HepG2 (cell line): ENCODE measurements around the gene SAPCD2. TPM values are rescaled to one million over a fixed set of nuclear protein-coding genes. Genes with fewer than 3 reads are reported as not detected.
A peak's percentile ranks its signal among the peaks of the same experiment; 100 is the strongest.

ENCODE experiments used
- NFRKB ChIP-seq: fragments of 450-650 bp; IDR thresholded peaks from 2 replicates; pipeline ENCODE4 v1.6.1; 2017
- NPAS2 ChIP-seq: sonication (generic); formaldehyde crosslinking; IDR thresholded peaks from 2 replicates; pipeline ENCODE4 v1.8.0; 2022; ENCODE audit warnings: mild to moderate bottlenecking, missing genetic modification reagents, borderline replicate concordance
- PHF5A ChIP-seq: IDR thresholded peaks from one replicate; pipeline ENCODE4 v1.6.1; 2018; ENCODE audit warnings: low read depth, missing genetic modification reagents; ENCODE audit not compliant: unreplicated experiment
- PITX1 ChIP-seq: sonication (generic); formaldehyde crosslinking; IDR thresholded peaks from 2 replicates; pipeline ENCODE4 v1.5.1; 2020; ENCODE audit warnings: mild to moderate bottlenecking, missing genetic modification reagents
- PLRG1 ChIP-seq: fragments of 450-650 bp; conservative IDR thresholded peaks from 2 replicates; pipeline ENCODE4 v1.6.1; 2016
- SMAD9 ChIP-seq: sonication (generic); formaldehyde crosslinking; IDR thresholded peaks from 2 replicates; pipeline ENCODE4 v1.5.1; 2020; ENCODE audit warnings: mild to moderate bottlenecking, missing genetic modification reagents
- TBX3 ChIP-seq: fragments of 450-650 bp; IDR thresholded peaks from 2 replicates; pipeline ENCODE4 v1.6.1; 2017; ENCODE audit warnings: antibody characterized with exemption, mild to moderate bottlenecking, inconsistent platforms, borderline replicate concordance
- TFAP4 ChIP-seq: sonication (generic); IDR thresholded peaks from 2 replicates; pipeline ENCODE4 v1.6.1; 2016; ENCODE audit warnings: low read depth, borderline replicate concordance
- YY1 ChIP-seq: IDR thresholded peaks from 2 replicates; pipeline ENCODE4 v1.6.1; 2011; ENCODE audit warnings: low read length, low read depth, moderate library complexity, mild to moderate bottlenecking; ENCODE audit not compliant: insufficient read depth, insufficient replicate concordance
- ZBTB38 ChIP-seq: sonication (generic); formaldehyde crosslinking; IDR thresholded peaks from 2 replicates; pipeline ENCODE4 v1.5.1; 2020; ENCODE audit warnings: mild to moderate bottlenecking, missing genetic modification reagents
- ZNF563 ChIP-seq: sonication (generic); formaldehyde crosslinking; IDR thresholded peaks from 2 replicates; pipeline ENCODE4 v1.8.0; 2022; ENCODE audit warnings: mild to moderate bottlenecking, moderate library complexity, missing genetic modification reagents
- ZNF83 ChIP-seq: sonication (generic); formaldehyde crosslinking; IDR thresholded peaks from 2 replicates; pipeline ENCODE4 v1.4.0; 2020; ENCODE audit warnings: missing genetic modification reagents, mild to moderate bottlenecking, borderline replicate concordance
- polyA plus RNA-seq, 8 experiments: library from polyadenylated mRNA; depleted of rRNA in 3 of 8; stranded (reverse) in 7 of 8; unstranded in 1 of 8; fragments of >200 nt; fragmentation: Illumina TruSeq in 4 of 8; extraction: Trizol in 4 of 8; gene quantifications; 2 replicates each; pipeline versions ENCODE4 v1.2.1 to v1.2.3, GENCODE V29; 2011 to 2016; ENCODE audit warnings: low read depth in 4 of 8, missing spikeins in 1 of 8, mixed read lengths in 1 of 8; ENCODE audit not compliant: insufficient read depth in 1 of 8
- total RNA-seq, 5 experiments: library from RNA; depleted of rRNA; stranded (reverse); fragments of >200 nt; fragmentation: Illumina TruSeq; extraction: Trizol; gene quantifications; 2 replicates each; pipeline ENCODE4 v1.2.3, GENCODE V29; 2016; ENCODE audit warnings: low read depth in 1 of 5
- TF ChIP-seq, protein P1 (sequence below): sonication (generic); formaldehyde crosslinking; IDR thresholded peaks from 2 replicates; pipeline ENCODE4 v1.5.0; 2020; ENCODE audit warnings: mild to moderate bottlenecking, missing genetic modification reagents, borderline replicate concordance
- TF ChIP-seq, protein P2 (sequence below): sonication (generic); formaldehyde crosslinking; IDR thresholded peaks from 2 replicates; pipeline ENCODE4 v1.5.0; 2020; ENCODE audit warnings: mild to moderate bottlenecking, missing genetic modification reagents, borderline replicate concordance

Gene SAPCD2
- total and polyA plus RNA-seq, 2 of the 13 experiments (the other 11 are each of a cell fraction or from before 2014, with no cell fraction given) = 21.9 to 42.8 TPM

GRCh38 chr9:137083394-137084004 is 13.1 kb upstream of the SAPCD2 start (continued):
- TF ChIP-seq TFAP4 (peak; percentile 58; the same call in 1 of the 2 replicates), ZNF563 (CRISPR knock-in tag) (no peak), YY1 (no peak), PLRG1 (no peak), SMAD9 (CRISPR knock-in tag) (no peak), PHF5A (no peak), NFRKB (no peak), NPAS2 (CRISPR knock-in tag) (no peak), ZBTB38 (CRISPR knock-in tag) (no peak), ZNF83 (CRISPR knock-in tag) (no peak), TBX3 (no peak), PITX1 (CRISPR knock-in tag) (no peak)
- TF ChIP-seq, protein P1, sequence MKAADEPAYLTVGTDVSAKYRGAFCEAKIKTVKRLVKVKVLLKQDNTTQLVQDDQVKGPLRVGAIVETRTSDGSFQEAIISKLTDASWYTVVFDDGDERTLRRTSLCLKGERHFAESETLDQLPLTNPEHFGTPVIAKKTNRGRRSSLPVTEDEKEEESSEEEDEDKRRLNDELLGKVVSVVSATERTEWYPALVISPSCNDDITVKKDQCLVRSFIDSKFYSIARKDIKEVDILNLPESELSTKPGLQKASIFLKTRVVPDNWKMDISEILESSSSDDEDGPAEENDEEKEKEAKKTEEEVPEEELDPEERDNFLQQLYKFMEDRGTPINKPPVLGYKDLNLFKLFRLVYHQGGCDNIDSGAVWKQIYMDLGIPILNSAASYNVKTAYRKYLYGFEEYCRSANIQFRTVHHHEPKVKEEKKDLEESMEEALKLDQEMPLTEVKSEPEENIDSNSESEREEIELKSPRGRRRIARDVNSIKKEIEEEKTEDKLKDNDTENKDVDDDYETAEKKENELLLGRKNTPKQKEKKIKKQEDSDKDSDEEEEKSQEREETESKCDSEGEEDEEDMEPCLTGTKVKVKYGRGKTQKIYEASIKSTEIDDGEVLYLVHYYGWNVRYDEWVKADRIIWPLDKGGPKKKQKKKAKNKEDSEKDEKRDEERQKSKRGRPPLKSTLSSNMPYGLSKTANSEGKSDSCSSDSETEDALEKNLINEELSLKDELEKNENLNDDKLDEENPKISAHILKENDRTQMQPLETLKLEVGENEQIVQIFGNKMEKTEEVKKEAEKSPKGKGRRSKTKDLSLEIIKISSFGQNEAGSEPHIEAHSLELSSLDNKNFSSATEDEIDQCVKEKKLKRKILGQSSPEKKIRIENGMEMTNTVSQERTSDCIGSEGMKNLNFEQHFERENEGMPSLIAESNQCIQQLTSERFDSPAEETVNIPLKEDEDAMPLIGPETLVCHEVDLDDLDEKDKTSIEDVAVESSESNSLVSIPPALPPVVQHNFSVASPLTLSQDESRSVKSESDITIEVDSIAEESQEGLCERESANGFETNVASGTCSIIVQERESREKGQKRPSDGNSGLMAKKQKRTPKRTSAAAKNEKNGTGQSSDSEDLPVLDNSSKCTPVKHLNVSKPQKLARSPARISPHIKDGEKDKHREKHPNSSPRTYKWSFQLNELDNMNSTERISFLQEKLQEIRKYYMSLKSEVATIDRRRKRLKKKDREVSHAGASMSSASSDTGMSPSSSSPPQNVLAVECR = no peak
- TF ChIP-seq, protein P2, sequence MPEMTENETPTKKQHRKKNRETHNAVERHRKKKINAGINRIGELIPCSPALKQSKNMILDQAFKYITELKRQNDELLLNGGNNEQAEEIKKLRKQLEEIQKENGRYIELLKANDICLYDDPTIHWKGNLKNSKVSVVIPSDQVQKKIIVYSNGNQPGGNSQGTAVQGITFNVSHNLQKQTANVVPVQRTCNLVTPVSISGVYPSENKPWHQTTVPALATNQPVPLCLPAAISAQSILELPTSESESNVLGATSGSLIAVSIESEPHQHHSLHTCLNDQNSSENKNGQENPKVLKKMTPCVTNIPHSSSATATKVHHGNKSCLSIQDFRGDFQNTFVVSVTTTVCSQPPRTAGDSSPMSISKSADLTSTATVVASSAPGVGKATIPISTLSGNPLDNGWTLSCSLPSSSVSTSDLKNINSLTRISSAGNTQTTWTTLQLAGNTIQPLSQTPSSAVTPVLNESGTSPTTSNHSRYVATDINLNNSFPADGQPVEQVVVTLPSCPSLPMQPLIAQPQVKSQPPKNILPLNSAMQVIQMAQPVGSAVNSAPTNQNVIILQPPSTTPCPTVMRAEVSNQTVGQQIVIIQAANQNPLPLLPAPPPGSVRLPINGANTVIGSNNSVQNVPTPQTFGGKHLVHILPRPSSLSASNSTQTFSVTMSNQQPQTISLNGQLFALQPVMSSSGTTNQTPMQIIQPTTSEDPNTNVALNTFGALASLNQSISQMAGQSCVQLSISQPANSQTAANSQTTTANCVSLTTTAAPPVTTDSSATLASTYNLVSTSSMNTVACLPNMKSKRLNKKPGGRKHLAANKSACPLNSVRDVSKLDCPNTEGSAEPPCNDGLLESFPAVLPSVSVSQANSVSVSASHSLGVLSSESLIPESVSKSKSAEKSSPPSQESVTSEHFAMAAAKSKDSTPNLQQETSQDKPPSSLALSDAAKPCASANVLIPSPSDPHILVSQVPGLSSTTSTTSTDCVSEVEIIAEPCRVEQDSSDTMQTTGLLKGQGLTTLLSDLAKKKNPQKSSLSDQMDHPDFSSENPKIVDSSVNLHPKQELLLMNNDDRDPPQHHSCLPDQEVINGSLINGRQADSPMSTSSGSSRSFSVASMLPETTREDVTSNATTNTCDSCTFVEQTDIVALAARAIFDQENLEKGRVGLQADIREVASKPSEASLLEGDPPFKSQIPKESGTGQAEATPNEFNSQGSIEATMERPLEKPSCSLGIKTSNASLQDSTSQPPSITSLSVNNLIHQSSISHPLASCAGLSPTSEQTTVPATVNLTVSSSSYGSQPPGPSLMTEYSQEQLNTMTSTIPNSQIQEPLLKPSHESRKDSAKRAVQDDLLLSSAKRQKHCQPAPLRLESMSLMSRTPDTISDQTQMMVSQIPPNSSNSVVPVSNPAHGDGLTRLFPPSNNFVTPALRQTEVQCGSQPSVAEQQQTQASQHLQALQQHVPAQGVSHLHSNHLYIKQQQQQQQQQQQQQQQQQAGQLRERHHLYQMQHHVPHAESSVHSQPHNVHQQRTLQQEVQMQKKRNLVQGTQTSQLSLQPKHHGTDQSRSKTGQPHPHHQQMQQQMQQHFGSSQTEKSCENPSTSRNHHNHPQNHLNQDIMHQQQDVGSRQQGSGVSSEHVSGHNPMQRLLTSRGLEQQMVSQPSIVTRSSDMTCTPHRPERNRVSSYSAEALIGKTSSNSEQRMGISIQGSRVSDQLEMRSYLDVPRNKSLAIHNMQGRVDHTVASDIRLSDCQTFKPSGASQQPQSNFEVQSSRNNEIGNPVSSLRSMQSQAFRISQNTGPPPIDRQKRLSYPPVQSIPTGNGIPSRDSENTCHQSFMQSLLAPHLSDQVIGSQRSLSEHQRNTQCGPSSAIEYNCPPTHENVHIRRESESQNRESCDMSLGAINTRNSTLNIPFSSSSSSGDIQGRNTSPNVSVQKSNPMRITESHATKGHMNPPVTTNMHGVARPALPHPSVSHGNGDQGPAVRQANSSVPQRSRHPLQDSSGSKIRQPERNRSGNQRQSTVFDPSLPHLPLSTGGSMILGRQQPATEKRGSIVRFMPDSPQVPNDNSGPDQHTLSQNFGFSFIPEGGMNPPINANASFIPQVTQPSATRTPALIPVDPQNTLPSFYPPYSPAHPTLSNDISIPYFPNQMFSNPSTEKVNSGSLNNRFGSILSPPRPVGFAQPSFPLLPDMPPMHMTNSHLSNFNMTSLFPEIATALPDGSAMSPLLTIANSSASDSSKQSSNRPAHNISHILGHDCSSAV (CRISPR knock-in tag) = no peak
